Upper lobe of right lung (tissue), 1 donor: Measurements from ENCODE around the gene SIPA1L3. TPM values are rescaled to one million over a fixed set of nuclear protein-coding genes. Genes with fewer than 3 reads are reported as not detected.

Experiments
- ATAC-seq: fragments of 200-7000 bp; cut with Tn5 transposase; one replicate; pipeline ENCODE4 v1.9.1; 2020; ENCODE audit warnings: mild to moderate bottlenecking, moderate library complexity
- DNase-seq: peaks from one replicate; pipeline ENCODE4 v3.0.0-alpha.2; 2020
- H3K27ac ChIP-seq: fragments of 200-600 bp; one replicate; pipeline ENCODE4 v1.8.0; 2022
- H3K27me3 ChIP-seq: fragments of 200-600 bp; one replicate; pipeline ENCODE4 v1.8.0; 2022; ENCODE audit warnings: mild to moderate bottlenecking
- H3K36me3 ChIP-seq: fragments of 200-600 bp; one replicate; pipeline ENCODE4 v1.8.0; 2022
- H3K4me1 ChIP-seq: fragments of 200-600 bp; one replicate; pipeline ENCODE4 v1.8.0; 2022
- H3K4me3 ChIP-seq: fragments of 200-600 bp; one replicate; pipeline ENCODE4 v1.8.0; 2022; ENCODE audit warnings: mild to moderate bottlenecking
- H3K9me3 ChIP-seq: fragments of 200-600 bp; one replicate; pipeline ENCODE4 v1.8.0; 2022
- CTCF ChIP-seq: fragments of 200-600 bp; IDR thresholded peaks from one replicate; pipeline ENCODE4 v1.8.0; 2022; ENCODE audit warnings: antibody characterized with exemption
- intact Hi-C: fragments of 100-400 bp; cut with DNase I; formaldehyde crosslinking; loops from one replicate; pipeline ENCODE4 v1.11.0; 2022
- total RNA-seq: library from RNA; stranded (reverse); fragmentation: NEBNext Ultra II Directional; extraction: Animal tissue kit (Norgen Biotek cat#: 25700); gene quantifications from one replicate; pipeline ENCODE4 v1.2.1, GENCODE V29; 2021
- donor health status: DM: no; HTN: yes; CAD: no; lungs with severe emphysema.

Gene SIPA1L3
- total RNA-seq, 1 donor from 2014 or later = 66.3 TPM

GRCh38 chr19:37975071-37975470 is 68.1 kb downstream of the SIPA1L3 start:
- peaks cover 6% of the 10 kb centered on the region for H3K4me1 ChIP-seq
- no peak overlapping the region for H3K4me3 ChIP-seq
- H3K36me3 ChIP-seq = no peaks in the 10 kb centered on the region
- no peak for ATAC-seq
- peak; percentile 38 for DNase-seq
- TF ChIP-seq CTCF = no peak
- no peaks in the 10 kb centered on the region for H3K27me3 ChIP-seq
- intact Hi-C loops = no loop called here
- H3K9me3 ChIP-seq = no peaks in the 10 kb centered on the region
- H3K27ac ChIP-seq = no peak overlapping the region

- H3K36me3 ChIP-seq = no peaks in the 10 kb centered on the region
- H3K27ac ChIP-seq = no peak overlapping the region
- peak; percentile 28 for DNase-seq
- no peaks in the 10 kb centered on the region for H3K27me3 ChIP-seq
- H3K9me3 ChIP-seq = no peaks in the 10 kb centered on the region
- intact Hi-C loops = no loop called here
- ATAC-seq = no peak
- peaks cover 13% of the 10 kb centered on the region for H3K4me1 ChIP-seq
- no peak overlapping the region for H3K4me3 ChIP-seq
- TF ChIP-seq CTCF = no peak
These were observed 68.8 kb downstream of the SIPA1L3 start for GRCh38 chr19:37975596-37976515.

GRCh38 chr19:37977391-37977790 is 70.4 kb downstream of the SIPA1L3 start:
- Histone ChIP-seq H3K36me3 (no peaks in the 10 kb centered on the region), H3K9me3 (no peaks in the 10 kb centered on the region), H3K27me3 (no peaks in the 10 kb centered on the region), H3K4me1 (peaks cover 23% of the 10 kb centered on the region), H3K4me3 (no peak overlapping the region), H3K27ac (peak overlapping the region; percentile 42)
- intact Hi-C loops = no loop called here
- ATAC-seq (no peak), DNase-seq (peak; percentile 31)
- TF ChIP-seq CTCF = no peak

- Histone ChIP-seq H3K4me3 (no peak overlapping the region), H3K36me3 (no peaks in the 10 kb centered on the region), H3K9me3 (no peaks in the 10 kb centered on the region), H3K4me1 (peaks cover 23% of the 10 kb centered on the region), H3K27me3 (no peaks in the 10 kb centered on the region), H3K27ac (peak overlapping the region; percentile 42)
- peak; percentile 49 for DNase-seq
- no peak for TF ChIP-seq CTCF
- intact Hi-C loops = no loop called here
- ATAC-seq = peak; percentile 25
These were observed 71.0 kb downstream of the SIPA1L3 start for GRCh38 chr19:37977992-37978391.

GRCh38 chr19:37979547-37980082 is 72.6 kb downstream of the SIPA1L3 start:
- H3K9me3 ChIP-seq = no peaks in the 10 kb centered on the region
- TF ChIP-seq CTCF = no peak
- peaks cover 23% of the 10 kb centered on the region for H3K4me1 ChIP-seq
- ATAC-seq (peak; percentile 62), DNase-seq (peak; percentile 75)
- peak overlapping the region; percentile 39 for H3K27ac ChIP-seq
- no peaks in the 10 kb centered on the region for H3K27me3 ChIP-seq
- no peaks in the 10 kb centered on the region for H3K36me3 ChIP-seq
- intact Hi-C loops = no loop called here
- H3K4me3 ChIP-seq = no peak overlapping the region
